HG03565 (cell line): Measurements from ENCODE around the gene POTEM.
"Not testable (repeated sequence)": the region's sequence is repeated elsewhere in the genome, so short reads cannot be mapped to it uniquely, and the experiment has no call there.

ENCODE experiments used
- ATAC-seq: cut with Tn5 transposase; IDR thresholded peaks from one replicate; pipeline ENCODE4 v1.9.1; 2021; ENCODE audit warnings: mild to moderate bottlenecking, moderate library complexity; ENCODE audit not compliant: unreplicated experiment

Gene POTEM

GRCh38 chr14:18967134-18967533 is at the start of gene POTEM:
TSS of gene POTEM (plus strand) at chr14:18967434. CDS start at chr14:18967486, 52 bp downstream.
- not testable (repeated sequence) for ATAC-seq

- not testable (repeated sequence) for ATAC-seq
These were observed 48.9 kb upstream of the POTEM start for GRCh38 chr14:18918345-18918744.

GRCh38 chr14:18920052-18920451 is 47.2 kb upstream of the POTEM start:
- not testable (repeated sequence) for ATAC-seq

- not testable (repeated sequence) for ATAC-seq
These were observed 46.1 kb upstream of the POTEM start for GRCh38 chr14:18921055-18921701.

- not testable (repeated sequence) for ATAC-seq
These were observed 30.4 kb upstream of the POTEM start for GRCh38 chr14:18936848-18937247.

- ATAC-seq, result not testable (repeated sequence)
These were observed 28.5 kb upstream of the POTEM start for GRCh38 chr14:18938733-18939132.

GRCh38 chr14:18949939-18950338 is 17.3 kb upstream of the POTEM start:
- ATAC-seq, result not testable (repeated sequence)

GRCh38 chr14:18953085-18953484 is 14.1 kb upstream of the POTEM start:
- ATAC-seq, result not testable (repeated sequence)

GRCh38 chr14:18955816-18956215 is 11.4 kb upstream of the POTEM start:
- not testable (repeated sequence) for ATAC-seq

GRCh38 chr14:18961576-18961975 is 5.7 kb upstream of the POTEM start:
- ATAC-seq, result not testable (repeated sequence)

- not testable (repeated sequence) for ATAC-seq
These were observed 5.1 kb upstream of the POTEM start for GRCh38 chr14:18962143-18962542.

- not testable (repeated sequence) for ATAC-seq
These were observed 4.0 kb upstream of the POTEM start for GRCh38 chr14:18963276-18963675.

- not testable (repeated sequence) for ATAC-seq
These were observed 2.4 kb upstream of the POTEM start for GRCh38 chr14:18964878-18965277.

- ATAC-seq, result not testable (repeated sequence)
These were observed 35.3 kb downstream of the POTEM start for GRCh38 chr14:19002566-19002965.

- not testable (repeated sequence) for ATAC-seq
These were observed 39.3 kb downstream of the POTEM start for GRCh38 chr14:19006490-19006889.

- not testable (repeated sequence) for ATAC-seq
These were observed 40.4 kb downstream of the POTEM start for GRCh38 chr14:19007678-19008077.

GRCh38 chr14:19011029-19011428 is 43.8 kb downstream of the POTEM start:
- ATAC-seq, result not testable (repeated sequence)

GRCh38 chr14:19011703-19012102 is 44.5 kb downstream of the POTEM start:
- ATAC-seq, result not testable (repeated sequence)

- not testable (repeated sequence) for ATAC-seq
These were observed 48.0 kb downstream of the POTEM start for GRCh38 chr14:19015185-19015584.

- not testable (repeated sequence) for ATAC-seq
These were observed 57.9 kb downstream of the POTEM start for GRCh38 chr14:19025080-19025589.

- ATAC-seq, result not testable (repeated sequence)
These were observed 59.6 kb downstream of the POTEM start for GRCh38 chr14:19026649-19027351.

GRCh38 chr14:19027895-19028294 is 60.7 kb downstream of the POTEM start:
- ATAC-seq, result not testable (repeated sequence)
